ENCODE data around the gene GNB1. TPM values are rescaled to one million over a fixed set of nuclear protein-coding genes. Genes with fewer than 3 reads are reported as not detected.

Gene GNB1
- total and polyA plus RNA-seq, 9 of the 15 experiments (the other 6 are each of a cell fraction or from before 2014, with no cell fraction given) = 34.3 to 388 (median 114) TPM

DNA sequence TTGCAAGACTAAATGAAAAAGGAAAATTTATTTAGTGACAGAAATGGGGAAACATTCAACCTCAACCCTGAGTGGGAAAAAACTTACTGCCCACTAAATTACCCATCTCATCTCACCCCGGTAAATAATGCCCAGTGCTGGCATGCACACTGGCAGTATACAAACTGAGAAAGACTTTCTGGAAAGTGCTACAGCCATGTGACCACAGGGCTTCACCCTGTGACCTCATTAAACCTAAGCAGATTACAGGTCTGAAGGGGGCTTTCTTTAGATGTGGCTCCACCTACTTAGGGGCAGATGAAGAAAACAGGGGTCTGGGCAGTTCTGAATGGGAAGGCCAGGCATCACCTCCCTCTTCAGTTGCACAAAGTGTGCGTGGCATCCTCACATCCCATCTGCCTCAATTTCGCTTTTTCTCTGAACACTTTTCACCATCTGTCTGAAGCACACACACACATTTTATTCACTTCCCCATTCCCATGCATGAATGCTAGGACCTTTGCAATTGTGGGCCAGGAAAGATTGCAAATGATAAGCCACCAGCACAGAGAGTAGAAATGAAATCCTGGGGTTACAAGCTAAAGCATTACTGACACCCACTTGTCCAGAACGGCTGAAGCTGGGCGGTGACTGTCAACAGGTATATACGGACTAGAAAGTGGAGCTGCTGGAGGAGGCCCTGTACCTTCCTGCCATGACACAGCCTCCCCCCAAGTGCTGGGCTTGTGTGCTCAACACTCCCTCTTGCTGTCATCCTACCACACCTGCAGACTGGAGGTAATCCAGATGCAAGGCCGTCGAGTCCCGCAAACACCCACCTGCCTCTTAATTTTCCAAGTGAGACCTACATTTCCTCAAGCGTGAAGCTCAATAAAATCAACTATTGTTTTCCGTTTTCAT, 115.3 kb downstream of the GNB1 start:
- peaks cover 76% of the 10 kb centered on the region for H3K79me2 ChIP-seq (ENCODE audit: control insufficient read depth, insufficient read depth, low read length)
- intact Hi-C loops (cut with micrococcal nuclease) (no loop called here), in situ Hi-C loops (cut with MboI) (no loop called here)
- H4K20me1 ChIP-seq (replicated peaks; ENCODE audit: control insufficient read depth, insufficient read depth, low read length) = peaks cover 16% of the 10 kb centered on the region; the same call in 1 of the 2 replicates
- no peak for FAIRE-seq
- peaks cover 39 to 48% of the 10 kb centered on the region in 2 experiments for H3K4me1 ChIP-seq (replicated peaks in 1 of 2; ENCODE audit: control insufficient read depth in 2 of 2, insufficient read depth in 2 of 2, low read length in 2 of 2)
- no peak overlapping the region for H2AFZ ChIP-seq (ENCODE audit: low read depth, low read length)
- H3K36me3 ChIP-seq (ENCODE audit: control insufficient read depth, insufficient read depth, low read length) = peaks cover 55% of the 10 kb centered on the region
- H3K9me1 ChIP-seq (ENCODE audit: control insufficient read depth, insufficient read depth, low read length) = no peaks in the 10 kb centered on the region
- ChIA-PET CTCF (ENCODE audit: low intra/inter-chr PET ratio) (no interaction called here), POLR2A (interaction anchor here (0.7 to 1.1 kb wide), 2 partner anchors 9 to 175 kb away, joined by 3 read pairs; no protein-coding TSS in a partner anchor)
- H3K4me2 ChIP-seq (ENCODE audit: insufficient read depth, low read length) = peak overlapping the region; percentile 60
- no peaks in the 10 kb centered on the region for H3K27me3 ChIP-seq (ENCODE audit: control insufficient read depth in 2 of 2, insufficient read depth in 2 of 2, low read length in 2 of 2)
- BruUV-seq (replicated peaks) = no TSS peak
- ATAC-seq = no peak
- WGBS (ENCODE audit: insufficient coverage, low coverage, missing lambda C conversion rate) = 59% methylated on average over 10 of the region's 11 CpGs
- H3K4me3 ChIP-seq = no peak overlapping the region
- H3K9me3 ChIP-seq (replicated peaks; ENCODE audit: control insufficient read depth, insufficient read depth, low read depth, low read length) = peaks cover 14% of the 10 kb centered on the region
- peak overlapping the region; percentile 10 to 81; a peak in 3 of 4 replicates for H3K9ac ChIP-seq (ENCODE audit: insufficient read depth in 1 of 2, low read depth in 2 of 2, low read length in 2 of 2)
- peak overlapping the region; percentile 8; the same call in 1 of the 3 replicates for H3K27ac ChIP-seq (ENCODE audit: extremely low read depth, low read depth, low read length)
- peak in 1 of 4 experiments; percentile 34 for DNase-seq (ENCODE audit: extremely low read depth in 1 of 4, low spot score in 3 of 4)
- TF ChIP-seq SMARCE1 (IDR thresholded peaks at IDR 0.05) = peak; percentile 62; the same call in 1 of the 2 replicates
- TF ChIP-seq TSC22D4 (tag; IDR thresholded peaks at IDR 0.05) = no peak
- TF ChIP-seq SPI1 (IDR thresholded peaks at IDR 0.05; ENCODE audit: borderline replicate concordance, low read depth, low read length) = peak; percentile 96
- peak; percentile 24; the same call in 1 of the 2 replicates for TF ChIP-seq ZNF24 (IDR thresholded peaks at IDR 0.05)
- no peak for TF ChIP-seq HNRNPH1 (optimal IDR thresholded peaks at IDR 0.05; ENCODE audit: low read depth, low read length)
- TF ChIP-seq SOX6 (IDR thresholded peaks at IDR 0.05) = peak; percentile 34; the same call in 1 of the 2 replicates
- no peak for TF ChIP-seq MAFG (tag; conservative IDR thresholded peaks at IDR 0.05)
- TF ChIP-seq ATF7 (IDR thresholded peaks at IDR 0.05) = peak; percentile 53; the same call in 1 of the 2 replicates
- TF ChIP-seq FOXM1 (IDR thresholded peaks at IDR 0.05; ENCODE audit: low read depth) = no peak
- no peak for TF ChIP-seq FOXM1 (CRISPR knock-in tag; IDR thresholded peaks at IDR 0.05; ENCODE audit: low read depth)
- TF ChIP-seq GATA2 (CRISPR knock-in tag; IDR thresholded peaks at IDR 0.05) = peak; percentile 52; the same call in 1 of the 2 replicates
- no peak for TF ChIP-seq STAG1 (CRISPR knock-in tag; IDR thresholded peaks at IDR 0.05; ENCODE audit: borderline replicate concordance)
- TF ChIP-seq KAT7 (CRISPR knock-in tag; IDR thresholded peaks at IDR 0.05; ENCODE audit: borderline replicate concordance) = peak; percentile 34; the same call in 1 of the 2 replicates
- TF ChIP-seq SIN3A (IDR thresholded peaks at IDR 0.05; ENCODE audit: borderline replicate concordance in 2 of 2, control insufficient read depth in 1 of 2, low read depth in 2 of 2, low read length in 2 of 2) = 0 out of 4 replicates have a peak, but pooled peaks of 1 of the 2 experiments have one; percentile 30
- TF ChIP-seq RBFOX2 (IDR thresholded peaks at IDR 0.05; ENCODE audit: low read depth, low read length) = 0 out of 2 replicates have a peak, but pooled peaks have one; percentile 18
- TF ChIP-seq ZNF444 (CRISPR knock-in tag; IDR thresholded peaks at IDR 0.05) = no peak
- 0 out of 4 replicates have a peak, but pooled peaks of 1 of the 2 experiments have one; percentile 33 for TF ChIP-seq TEAD1 (CRISPR knock-in tag; IDR thresholded peaks at IDR 0.05)
- TF ChIP-seq SMAD2 (IDR thresholded peaks at IDR 0.05; ENCODE audit: low read depth, low read length) = no peak
- TF ChIP-seq, protein P1, sequence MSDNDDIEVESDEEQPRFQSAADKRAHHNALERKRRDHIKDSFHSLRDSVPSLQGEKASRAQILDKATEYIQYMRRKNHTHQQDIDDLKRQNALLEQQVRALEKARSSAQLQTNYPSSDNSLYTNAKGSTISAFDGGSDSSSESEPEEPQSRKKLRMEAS (CRISPR knock-in tag; IDR thresholded peaks at IDR 0.05) = peak; percentile 23; the same call in 1 of the 2 replicates
